Measurements from ENCODE around the gene IL4R. TPM values are rescaled to one million over a fixed set of nuclear protein-coding genes. Genes with fewer than 3 reads are reported as not detected.

The IL4R gene
- total RNA-seq, 1 experiment from 2014 or later: 28.9 TPM

DNA sequence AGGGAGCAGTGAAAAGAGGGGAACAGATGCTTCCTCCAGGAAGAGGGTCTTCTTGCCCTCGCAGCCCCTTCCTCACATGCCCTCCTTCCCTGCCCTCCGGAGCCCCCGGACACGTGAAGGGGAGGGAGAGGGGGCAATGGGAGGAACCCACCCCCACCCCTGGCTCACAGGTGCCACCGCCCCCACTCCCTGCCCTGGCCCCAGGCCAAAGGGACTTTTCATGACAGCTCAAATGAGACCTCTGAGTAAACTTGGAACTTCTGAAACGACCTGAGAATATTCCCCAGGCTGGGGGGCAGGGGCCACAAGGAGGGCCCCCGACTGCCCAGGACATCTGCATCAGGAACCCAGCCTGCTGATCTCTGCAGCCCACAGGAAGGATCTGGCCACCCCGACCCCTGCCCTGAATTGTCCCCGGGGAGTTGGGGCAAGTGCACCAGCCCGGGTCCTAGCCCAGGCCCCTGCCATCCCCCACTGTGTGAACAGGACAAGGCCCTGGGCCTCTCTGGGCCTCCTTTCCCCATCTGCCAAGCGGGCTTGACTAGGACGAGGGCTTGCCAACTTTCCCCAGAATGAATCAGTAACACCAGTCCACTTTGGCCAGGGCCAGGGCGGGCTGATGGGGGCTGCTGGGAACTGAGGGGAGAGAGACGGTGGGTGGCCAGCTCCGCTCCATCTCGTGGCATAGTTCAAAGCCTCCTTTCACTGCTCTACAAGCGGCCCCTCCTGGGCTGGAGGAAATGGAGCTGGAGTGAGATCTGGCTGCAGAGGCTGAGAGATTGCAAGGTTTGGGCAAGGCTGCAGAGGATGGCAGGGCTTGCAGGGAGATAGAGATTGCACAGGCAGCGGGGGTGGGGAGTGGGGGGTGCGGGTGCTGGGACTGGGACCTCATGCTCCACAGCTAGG is 92.0 kb downstream of the IL4R start:
- no peaks in the 10 kb centered on the region; the same call in 1 of the 2 replicates for H3K27me3 ChIP-seq (ENCODE audit: control insufficient read depth, insufficient read depth, low read length)

DNA sequence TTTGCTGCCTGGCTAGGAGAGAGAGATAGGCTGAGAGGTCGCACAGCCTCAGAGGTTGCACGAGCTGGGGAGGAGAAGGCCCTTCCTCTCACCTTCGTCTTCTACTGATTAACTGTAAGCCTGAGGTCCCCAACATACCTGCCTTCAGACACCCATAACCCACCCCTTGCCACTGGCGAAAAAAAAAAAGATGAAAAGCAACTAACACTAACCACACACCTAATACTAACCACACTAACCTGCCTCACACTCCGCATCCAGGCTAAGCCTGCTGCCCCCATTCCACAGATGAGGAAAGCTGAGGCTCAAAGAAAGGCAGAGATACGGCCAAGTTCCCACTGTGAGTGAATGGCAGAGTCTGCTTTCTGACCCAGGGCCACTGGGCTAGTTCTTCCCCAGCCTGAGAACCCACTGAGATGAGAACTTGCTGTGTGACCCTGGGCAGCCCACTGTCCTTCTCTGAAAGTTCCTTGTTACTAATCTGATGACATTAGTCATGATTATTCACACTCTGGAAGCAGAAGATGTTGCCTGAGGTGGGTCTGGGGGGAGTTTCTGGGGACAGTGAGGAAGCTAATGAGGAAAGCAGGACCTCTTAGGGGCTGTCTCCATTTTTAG is 92.8 kb downstream of the IL4R start:
- no peak overlapping the region for H3K27ac ChIP-seq (ENCODE audit: low read length)
- H3K27me3 ChIP-seq (ENCODE audit: control insufficient read depth, insufficient read depth, low read length): no peaks in the 10 kb centered on the region; the same call in 1 of the 2 replicates
- no peaks in the 10 kb centered on the region for H3K4me1 ChIP-seq (ENCODE audit: control insufficient read depth, insufficient read depth, low read length)
- H3K4me3 ChIP-seq (ENCODE audit: low read depth in 2 of 2, low read length in 2 of 2): no peak overlapping the region
- in situ Hi-C loops (cut with HindIII; ENCODE audit: low pct_unique_long_range_greater_than_20kb, low sequenced_read_pairs) (no loop called here), intact Hi-C loops (cut with micrococcal nuclease; ENCODE audit: unreplicated experiment) (no loop called here)
- TF ChIP-seq, protein P1, sequence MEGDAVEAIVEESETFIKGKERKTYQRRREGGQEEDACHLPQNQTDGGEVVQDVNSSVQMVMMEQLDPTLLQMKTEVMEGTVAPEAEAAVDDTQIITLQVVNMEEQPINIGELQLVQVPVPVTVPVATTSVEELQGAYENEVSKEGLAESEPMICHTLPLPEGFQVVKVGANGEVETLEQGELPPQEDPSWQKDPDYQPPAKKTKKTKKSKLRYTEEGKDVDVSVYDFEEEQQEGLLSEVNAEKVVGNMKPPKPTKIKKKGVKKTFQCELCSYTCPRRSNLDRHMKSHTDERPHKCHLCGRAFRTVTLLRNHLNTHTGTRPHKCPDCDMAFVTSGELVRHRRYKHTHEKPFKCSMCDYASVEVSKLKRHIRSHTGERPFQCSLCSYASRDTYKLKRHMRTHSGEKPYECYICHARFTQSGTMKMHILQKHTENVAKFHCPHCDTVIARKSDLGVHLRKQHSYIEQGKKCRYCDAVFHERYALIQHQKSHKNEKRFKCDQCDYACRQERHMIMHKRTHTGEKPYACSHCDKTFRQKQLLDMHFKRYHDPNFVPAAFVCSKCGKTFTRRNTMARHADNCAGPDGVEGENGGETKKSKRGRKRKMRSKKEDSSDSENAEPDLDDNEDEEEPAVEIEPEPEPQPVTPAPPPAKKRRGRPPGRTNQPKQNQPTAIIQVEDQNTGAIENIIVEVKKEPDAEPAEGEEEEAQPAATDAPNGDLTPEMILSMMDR (IDR thresholded peaks at IDR 0.05): no peak
- TF ChIP-seq SIN3A (IDR thresholded peaks at IDR 0.05; ENCODE audit: borderline replicate concordance, insufficient read depth, low read depth, low read length): no peak
- no peak for TF ChIP-seq POLR2AphosphoS5 (IDR thresholded peaks at IDR 0.05; ENCODE audit: low read depth, low read length)
- TF ChIP-seq, protein P2, sequence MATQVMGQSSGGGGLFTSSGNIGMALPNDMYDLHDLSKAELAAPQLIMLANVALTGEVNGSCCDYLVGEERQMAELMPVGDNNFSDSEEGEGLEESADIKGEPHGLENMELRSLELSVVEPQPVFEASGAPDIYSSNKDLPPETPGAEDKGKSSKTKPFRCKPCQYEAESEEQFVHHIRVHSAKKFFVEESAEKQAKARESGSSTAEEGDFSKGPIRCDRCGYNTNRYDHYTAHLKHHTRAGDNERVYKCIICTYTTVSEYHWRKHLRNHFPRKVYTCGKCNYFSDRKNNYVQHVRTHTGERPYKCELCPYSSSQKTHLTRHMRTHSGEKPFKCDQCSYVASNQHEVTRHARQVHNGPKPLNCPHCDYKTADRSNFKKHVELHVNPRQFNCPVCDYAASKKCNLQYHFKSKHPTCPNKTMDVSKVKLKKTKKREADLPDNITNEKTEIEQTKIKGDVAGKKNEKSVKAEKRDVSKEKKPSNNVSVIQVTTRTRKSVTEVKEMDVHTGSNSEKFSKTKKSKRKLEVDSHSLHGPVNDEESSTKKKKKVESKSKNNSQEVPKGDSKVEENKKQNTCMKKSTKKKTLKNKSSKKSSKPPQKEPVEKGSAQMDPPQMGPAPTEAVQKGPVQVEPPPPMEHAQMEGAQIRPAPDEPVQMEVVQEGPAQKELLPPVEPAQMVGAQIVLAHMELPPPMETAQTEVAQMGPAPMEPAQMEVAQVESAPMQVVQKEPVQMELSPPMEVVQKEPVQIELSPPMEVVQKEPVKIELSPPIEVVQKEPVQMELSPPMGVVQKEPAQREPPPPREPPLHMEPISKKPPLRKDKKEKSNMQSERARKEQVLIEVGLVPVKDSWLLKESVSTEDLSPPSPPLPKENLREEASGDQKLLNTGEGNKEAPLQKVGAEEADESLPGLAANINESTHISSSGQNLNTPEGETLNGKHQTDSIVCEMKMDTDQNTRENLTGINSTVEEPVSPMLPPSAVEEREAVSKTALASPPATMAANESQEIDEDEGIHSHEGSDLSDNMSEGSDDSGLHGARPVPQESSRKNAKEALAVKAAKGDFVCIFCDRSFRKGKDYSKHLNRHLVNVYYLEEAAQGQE (IDR thresholded peaks at IDR 0.05; ENCODE audit: insufficient read depth in 1 of 2, low read depth in 2 of 2, low read length in 1 of 2): no peak
- no peak for TF ChIP-seq TCF7L2 (IDR thresholded peaks at IDR 0.05; ENCODE audit: low read depth, low read length)
- no TSS peak for BruUV-seq (replicated peaks)
- H3K9me3 ChIP-seq (ENCODE audit: control insufficient read depth, insufficient read depth, low read depth, low read length): no peaks in the 10 kb centered on the region
- DNase-seq (ENCODE audit: low read depth, low spot score): no peak
- ATAC-seq: no peak
- ChIA-PET POLR2A (interaction anchor here (0.7 kb wide), 1 partner anchor 516 kb away, joined by 3 read pairs; no protein-coding TSS in a partner anchor), CTCF (no interaction called here)
- H3K36me3 ChIP-seq (ENCODE audit: control insufficient read depth, insufficient read depth, low read length): no peaks in the 10 kb centered on the region

More for the DNA sequence above, 92.0 kb downstream of the IL4R start:
- POLR2A ChIA-PET: interaction anchor here (0.6 kb wide), 1 partner anchor 44 kb away, joined by 3 read pairs; no protein-coding TSS in a partner anchor
- H3K27ac ChIP-seq (ENCODE audit: low read length): no peak overlapping the region
- no peak overlapping the region for H3K4me3 ChIP-seq (ENCODE audit: low read depth in 2 of 2, low read length in 2 of 2)
- DNase-seq (ENCODE audit: low read depth, low spot score) (no peak), ATAC-seq (0 out of 2 replicates have a peak, but pooled peaks have one; percentile 42)
- H3K4me1 ChIP-seq (ENCODE audit: control insufficient read depth, insufficient read depth, low read length): no peaks in the 10 kb centered on the region
- no peaks in the 10 kb centered on the region for H3K36me3 ChIP-seq (ENCODE audit: control insufficient read depth, insufficient read depth, low read length)
- no peaks in the 10 kb centered on the region for H3K9me3 ChIP-seq (ENCODE audit: control insufficient read depth, insufficient read depth, low read depth, low read length)
- in situ Hi-C loops (cut with HindIII; ENCODE audit: low pct_unique_long_range_greater_than_20kb, low sequenced_read_pairs): no loop called here
- intact Hi-C loops (cut with micrococcal nuclease; ENCODE audit: unreplicated experiment): no loop called here
- CTCF ChIA-PET: no interaction called here
- TF ChIP-seq SIN3A (IDR thresholded peaks at IDR 0.05; ENCODE audit: borderline replicate concordance, insufficient read depth, low read depth, low read length): no peak
- TF ChIP-seq POLR2AphosphoS5 (IDR thresholded peaks at IDR 0.05; ENCODE audit: low read depth, low read length): no peak
- TF ChIP-seq TCF7L2 (IDR thresholded peaks at IDR 0.05; ENCODE audit: low read depth, low read length): no peak
- TF ChIP-seq, protein P2 (IDR thresholded peaks at IDR 0.05; ENCODE audit: insufficient read depth in 1 of 2, low read depth in 2 of 2, low read length in 1 of 2): no peak
- TF ChIP-seq, protein P1 (IDR thresholded peaks at IDR 0.05): no peak
- BruUV-seq (replicated peaks): no TSS peak

All from Panc1 (cell line).